RPMI7951 (cell line): ENCODE results near the gene SKI. TPM values are rescaled to one million over a fixed set of nuclear protein-coding genes. Genes with fewer than 3 reads are reported as not detected.
"Not testable (repeated sequence)": the region's sequence is repeated elsewhere in the genome, so short reads cannot be mapped to it uniquely, and the experiment has no call there.

Experiments used
- DNase-seq: peaks from one replicate; pipeline ENCODE4 v3.0.0-alpha.2; 2012; ENCODE audit warnings: low read depth
- total RNA-seq: library from RNA; depleted of rRNA; stranded (reverse); fragments of >200 nt; shearing (Covaris generic); gene quantifications from 2 replicates; pipeline ENCODE4 v1.2.3, GENCODE V29; 2014

The SKI gene
- total RNA-seq, 1 experiment from 2014 or later: 3.5 TPM

DNA sequence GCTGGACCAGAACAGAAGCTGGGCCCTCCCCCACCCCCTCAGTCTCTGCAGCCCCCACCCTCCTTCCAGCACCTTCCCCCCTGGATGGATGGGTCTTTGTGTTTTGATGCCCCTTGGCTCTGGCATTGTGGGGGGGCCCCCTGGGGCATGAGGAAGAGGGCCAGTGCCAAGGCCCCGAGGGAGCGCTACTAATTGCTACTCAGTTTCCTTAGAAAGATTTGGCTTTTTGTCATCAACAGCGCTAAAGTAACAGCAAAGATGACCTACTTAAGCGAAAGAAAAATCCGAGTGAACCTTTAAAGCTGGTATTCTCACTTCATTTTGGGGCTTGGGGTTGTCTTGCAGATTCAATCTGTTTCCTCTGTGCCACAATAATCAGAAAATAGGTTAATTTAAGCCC is 63.5 kb downstream of the SKI start:
- DNase-seq: peak; percentile 35

DNA sequence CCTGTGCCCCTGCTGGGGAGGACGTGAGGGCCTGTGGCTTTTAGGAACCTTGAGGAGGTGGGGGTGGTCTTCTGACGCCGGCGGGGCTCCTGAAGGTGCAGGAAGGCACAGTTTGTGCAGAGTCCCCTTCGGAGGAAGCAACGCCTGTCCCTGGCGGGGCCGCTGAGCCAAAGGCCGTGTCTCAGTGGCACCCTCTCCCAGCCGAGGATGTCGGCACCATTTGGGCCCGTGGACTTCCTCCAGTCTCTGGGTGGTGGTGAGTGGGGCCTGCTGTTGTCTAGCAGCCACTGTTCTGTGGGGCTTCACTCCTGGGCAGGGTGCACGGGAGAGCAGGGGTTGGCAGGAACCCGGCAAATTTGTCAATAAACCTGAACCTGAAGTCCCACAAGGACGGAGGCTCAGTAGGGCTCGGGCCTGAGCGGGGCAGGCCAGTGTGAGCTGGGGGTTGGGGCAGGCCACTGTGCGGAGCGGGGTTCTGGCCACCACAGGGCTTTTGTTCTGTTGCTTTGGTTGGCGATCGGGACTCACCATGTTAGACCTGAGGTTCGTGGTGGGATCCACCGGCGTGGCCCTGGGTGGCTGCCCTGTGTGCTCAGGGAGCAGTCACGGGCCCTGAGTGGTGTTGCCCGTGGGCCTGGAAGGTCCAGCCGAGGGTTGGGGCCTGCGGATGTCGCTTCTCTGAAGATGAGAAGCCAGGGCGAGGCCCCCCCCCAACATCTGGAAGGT is 64.8 kb downstream of the SKI start:
- no peak for DNase-seq

DNA sequence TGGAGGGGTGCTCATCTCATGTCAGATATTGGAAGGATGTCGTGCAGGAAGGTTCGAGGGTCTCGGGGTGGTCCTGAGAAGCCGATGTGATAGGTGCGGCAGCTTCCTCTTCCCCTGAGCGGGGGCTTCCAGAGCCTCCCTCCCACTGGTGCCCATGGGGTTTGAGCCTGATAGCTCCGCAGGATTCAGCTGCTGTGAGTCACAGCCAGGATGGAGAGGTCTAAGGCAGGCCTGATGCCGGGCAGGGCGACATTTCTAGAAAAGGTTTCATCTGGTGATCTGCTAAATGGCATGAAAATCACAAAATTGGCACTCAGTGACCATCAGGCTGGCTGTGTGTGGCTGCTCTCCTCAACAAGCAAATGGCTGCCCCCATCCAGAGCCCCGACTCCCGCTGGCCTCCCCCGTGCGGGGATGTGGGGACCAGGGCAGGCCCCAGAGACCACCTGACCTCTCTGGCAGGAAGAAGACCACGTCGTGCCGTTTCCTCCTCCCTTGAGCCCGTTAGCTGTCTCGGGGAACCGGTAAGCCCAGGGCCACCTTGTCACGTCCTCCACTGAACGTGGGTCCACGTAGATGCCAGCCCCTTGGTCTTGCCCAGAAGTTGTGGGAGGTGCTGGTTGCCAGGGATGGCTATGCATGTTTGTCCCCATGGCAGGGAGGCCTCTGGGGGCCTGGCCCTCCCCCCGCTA is 66.1 kb downstream of the SKI start:
- no peak for DNase-seq

- no peak for DNase-seq
These were observed 66.6 kb downstream of the SKI start for GRCh38 chr1:2294725-2295078.

DNA sequence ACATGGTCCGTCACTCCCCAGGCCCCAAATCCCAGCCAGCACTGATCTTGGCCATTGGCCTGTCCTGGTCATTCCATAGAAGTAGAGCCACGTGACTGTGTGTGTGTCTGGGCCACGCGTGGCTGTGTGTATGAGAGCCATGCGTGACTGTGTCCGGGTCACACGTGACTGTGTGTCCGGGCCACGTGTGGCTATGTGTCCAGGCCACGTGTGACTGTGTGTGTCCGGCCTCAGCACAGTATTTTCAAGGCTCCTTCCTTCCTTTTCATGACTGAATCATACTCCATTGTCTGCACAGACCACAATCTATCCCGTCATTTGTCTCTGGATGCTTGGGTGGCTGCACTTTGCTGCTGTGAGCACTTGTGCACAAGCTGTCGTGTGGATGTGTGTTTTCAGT is 67.4 kb downstream of the SKI start:
- DNase-seq: no peak

DNA sequence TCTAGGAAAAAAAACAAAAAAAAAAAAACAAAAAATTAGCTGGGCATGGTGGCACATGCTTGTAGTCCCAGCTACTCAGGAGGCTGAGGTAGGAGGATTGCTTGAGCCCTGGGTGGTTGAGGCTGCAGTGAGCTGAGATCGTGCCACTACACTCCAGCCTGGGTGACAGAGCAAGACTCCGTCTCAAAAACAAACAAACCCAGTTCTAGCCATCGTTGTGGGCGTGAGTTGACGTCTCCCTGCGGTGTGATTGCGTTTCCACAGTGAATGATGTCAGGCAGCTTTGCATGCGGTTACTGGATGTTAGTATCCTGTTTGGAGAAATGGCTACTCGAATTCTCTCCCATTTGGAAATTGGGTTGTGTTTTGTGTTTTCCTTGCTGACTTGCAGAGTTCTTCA is 68.1 kb downstream of the SKI start:
- DNase-seq: not testable (repeated sequence)

DNA sequence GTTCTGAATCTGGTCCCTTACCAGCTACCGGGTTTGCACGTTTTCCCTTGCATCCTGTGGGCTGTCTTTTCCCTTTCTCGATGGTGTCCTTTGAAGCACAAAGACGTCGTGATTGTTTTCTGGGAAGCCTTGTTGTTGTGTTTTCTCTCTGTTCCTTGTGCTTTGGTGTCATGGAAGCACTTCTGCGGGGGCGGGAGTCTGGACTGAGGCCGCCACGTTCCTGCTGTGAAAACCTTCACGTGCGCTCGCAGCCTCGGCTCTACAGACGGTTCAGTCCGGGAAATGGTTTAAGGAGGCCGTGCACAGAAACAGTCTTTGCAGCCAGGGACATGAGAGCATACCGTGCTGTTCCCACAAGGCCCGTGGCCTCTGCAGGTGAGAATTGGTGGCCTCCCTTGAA is 68.5 kb downstream of the SKI start:
- DNase-seq: no peak

DNA sequence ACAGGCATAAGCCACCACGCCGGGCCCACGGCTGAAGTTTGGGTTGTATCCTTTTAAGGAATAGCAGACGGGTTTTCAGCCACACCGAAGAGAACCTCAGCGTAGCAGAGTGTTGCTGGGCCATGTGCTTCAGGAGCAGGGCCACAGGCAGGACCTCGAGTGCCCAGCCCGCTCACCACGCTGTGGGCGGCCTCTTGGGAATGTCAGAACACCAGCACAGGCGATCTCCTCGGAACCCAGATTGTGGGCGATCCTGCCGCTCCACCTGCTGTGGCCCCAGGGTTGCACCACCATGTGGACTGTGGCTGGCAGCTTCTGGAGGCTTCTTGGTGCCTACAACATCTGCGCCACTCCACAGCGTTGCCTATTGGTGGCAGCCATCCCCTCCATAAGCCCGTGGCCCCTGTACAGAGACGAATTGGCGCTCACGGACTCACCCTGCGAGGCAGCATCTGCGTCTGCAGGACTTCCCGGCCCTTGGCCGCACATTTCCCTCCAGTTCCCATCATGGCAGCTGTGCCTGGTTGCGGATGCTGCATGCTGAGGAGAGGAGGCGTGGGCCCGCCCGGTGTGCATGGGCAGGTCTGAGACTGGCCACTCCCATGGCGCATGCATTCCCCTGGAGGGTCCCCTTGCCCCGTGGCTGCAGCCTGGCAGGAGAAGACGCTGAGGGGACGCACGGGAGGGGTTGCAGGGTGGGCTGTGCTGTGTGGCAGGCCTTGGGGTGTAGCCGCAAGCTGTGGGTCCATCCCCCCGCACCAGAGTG is 69.3 kb downstream of the SKI start:
- no peak for DNase-seq

DNA sequence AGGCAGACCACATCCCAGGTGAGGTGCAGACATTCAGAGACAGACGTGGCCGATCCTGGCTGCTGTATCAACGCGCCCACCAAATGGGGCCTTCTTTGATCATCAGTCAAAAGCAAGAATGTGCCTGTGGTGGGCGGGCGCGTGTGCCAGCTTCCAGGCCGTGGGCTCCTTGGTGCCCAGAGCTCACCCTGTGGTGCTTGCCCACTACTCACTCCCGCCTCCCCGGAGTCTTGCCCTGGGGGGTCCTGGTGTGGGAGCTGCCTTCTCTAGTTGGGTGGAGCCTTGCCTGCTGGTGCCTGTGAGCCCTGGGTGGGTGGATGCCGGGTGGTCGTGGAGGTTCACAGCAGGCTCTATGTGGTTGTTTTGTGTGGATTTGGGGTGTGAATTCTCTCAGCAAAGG is 70.6 kb downstream of the SKI start:
- DNase-seq: no peak

DNA sequence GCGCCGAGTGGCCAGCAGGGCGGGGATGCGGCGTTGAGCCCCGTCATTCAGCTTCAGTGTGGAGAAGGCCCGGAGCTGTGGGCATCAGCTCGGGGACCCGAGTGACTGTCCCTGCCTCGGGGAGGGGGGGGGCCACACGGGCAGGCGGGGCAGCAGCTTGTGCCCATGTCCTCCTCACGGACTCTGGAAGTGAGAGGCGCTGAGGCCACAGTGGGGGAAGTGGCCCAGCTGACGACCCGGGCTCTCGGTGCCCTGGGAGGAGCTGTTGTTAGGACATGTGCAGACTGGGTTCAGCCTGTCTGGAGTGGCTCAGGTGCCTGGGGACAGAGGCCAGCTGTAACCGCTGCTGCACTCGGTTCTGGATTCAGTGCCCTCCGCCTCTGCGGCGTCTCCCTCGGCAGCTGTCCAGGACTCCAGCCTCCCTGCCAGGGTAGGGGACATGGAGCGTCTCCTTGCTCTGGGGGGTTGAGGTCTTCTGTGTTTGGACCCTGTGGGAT is 71.1 kb downstream of the SKI start:
- DNase-seq: no peak

- DNase-seq: peak; percentile 53
These were observed 72.1 kb downstream of the SKI start for GRCh38 chr1:2300004-2300771.

- DNase-seq: peak; percentile 88
These were observed 72.9 kb downstream of the SKI start for GRCh38 chr1:2300851-2301606.

DNA sequence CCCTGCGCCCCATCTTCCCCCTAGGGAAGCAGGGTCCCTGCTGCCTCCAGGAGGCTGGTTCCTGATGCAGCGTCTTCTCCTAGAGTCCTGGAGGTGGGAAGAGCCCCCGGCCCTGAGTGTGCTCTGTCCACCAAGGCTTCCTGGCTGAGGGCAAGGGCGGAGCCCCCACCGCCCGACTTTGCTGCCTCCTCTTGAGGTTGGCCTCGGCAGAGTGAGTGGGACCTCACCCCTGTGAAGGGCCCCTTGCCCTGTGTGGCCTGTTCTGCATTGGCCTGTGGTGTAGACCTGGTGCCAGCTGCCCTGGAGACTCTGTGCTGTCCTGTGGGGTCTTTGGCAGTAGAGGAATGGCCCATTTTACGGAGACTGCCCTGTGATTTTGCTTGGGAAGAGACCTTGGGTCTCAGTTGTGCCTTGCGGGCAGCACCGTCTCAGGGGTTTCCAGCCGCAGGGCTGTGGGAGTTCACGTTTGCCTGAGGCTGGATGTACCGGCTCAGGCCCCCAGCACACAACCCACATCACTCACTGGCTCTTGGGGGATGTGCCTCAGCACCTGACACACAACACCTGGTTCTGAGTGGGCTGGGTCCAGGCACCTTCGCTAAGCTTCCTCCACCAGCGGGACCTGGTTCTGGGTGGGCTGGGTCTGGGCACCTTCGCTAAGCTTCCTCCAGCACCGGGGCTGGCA is 73.6 kb downstream of the SKI start:
- no peak for DNase-seq

GRCh38 chr1:2302292-2302925 is 74.3 kb downstream of the SKI start:
- DNase-seq: no peak

DNA sequence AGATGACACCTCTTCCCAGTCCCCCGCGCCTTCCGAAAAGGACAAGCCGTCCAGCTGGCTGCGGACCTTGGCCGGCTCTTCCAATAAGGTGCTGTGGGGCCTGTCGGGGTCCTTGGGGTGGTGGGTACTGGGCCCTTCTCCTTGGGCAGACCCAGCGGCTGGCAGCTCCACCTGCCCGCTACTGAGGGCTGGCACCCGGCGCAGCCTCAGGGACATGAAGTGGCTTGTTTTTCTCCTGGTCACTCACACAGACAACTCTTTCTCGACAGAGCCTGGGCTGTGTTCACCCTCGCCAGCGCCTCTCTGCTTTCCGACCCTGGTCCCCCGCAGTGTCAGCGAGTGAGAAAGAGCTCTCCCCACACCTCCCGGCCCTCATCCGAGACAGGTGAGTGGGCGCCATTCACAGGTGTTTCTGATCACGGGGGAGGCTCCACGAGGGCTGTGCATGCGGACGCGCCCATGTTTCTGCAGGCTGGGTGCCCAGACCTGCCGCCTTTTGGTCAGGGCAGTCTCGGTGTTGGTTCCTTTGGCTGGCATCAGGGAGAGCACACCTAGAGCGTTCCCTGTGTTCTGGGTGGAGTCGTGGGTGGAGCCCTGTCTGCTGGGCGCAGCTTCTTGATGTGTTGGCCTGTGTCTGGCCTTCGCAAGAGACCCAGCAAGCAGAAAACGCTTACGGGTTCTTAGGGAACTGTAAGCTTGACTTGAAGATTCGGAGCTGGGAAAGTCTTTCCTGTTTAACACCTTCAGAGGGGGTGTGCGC is 75.1 kb downstream of the SKI start:
- no peak for DNase-seq

GRCh38 chr1:2303781-2304180 is 75.7 kb downstream of the SKI start:
- no peak for DNase-seq

- no peak for DNase-seq
These were observed 76.2 kb downstream of the SKI start for GRCh38 chr1:2304282-2304681.

DNA sequence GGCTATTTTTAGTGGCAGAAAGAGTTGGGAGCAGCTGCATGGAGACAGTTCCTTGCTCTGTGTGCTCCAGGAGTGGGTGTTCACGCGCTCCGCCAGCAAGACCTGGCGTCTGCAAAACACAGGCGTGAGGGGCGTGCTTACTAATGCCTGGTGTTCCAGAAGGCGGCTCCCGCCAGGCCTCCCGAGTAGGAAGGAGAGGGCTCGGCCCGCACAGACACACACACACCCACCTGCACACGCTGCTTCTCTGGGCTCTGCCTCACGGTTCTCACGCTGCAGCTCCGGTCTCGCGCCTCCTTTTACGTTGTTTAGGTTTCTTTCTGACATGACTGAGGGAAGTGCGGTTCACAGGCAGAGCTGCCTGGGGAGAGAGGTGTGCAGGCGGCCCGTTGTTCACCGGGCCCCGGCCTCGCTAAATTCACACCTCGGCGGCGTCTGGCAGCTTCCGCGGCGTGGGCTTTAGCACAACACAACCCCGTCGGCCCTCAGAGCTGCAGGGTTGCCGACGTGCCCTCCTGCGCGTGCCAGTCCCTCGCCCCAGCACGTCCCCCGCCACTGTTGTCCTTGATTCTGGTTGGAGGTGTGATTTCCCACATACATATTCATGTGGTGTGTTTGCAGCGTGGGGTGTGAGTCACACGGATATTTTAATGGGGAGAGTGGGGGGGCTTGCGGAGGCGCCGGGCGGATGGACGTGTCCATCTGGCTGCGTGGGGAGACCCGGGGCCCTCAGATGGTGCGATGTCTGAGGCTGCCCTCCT is 77.0 kb downstream of the SKI start:
- no peak for DNase-seq
